ENCODE data around the gene SPDYC.

The SPDYC gene

DNA sequence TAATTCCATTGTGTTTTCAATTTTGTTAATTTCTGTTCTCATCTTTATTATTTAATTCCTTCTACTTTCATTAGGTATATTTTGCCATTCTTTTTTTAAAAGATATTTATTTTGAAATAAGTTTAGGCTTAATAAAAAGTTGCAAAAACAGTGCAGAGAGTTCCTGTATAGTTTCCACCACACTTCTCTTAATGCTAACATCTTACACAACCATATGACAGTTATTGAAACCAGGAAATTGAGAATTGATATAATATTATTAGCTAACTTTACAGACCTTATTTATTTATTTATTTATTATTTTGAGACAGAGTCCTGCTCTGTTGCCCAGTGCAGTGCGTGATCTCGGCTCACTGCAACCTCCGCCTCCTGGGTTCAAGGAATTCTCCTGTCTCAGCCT is 13.8 kb upstream of the SPDYC start:
- Histone ChIP-seq H3K9ac (ENCODE audit: low read length) (no peak overlapping the region), H3K9me3 (ENCODE audit: insufficient read depth, low read length) (no peaks in the 10 kb centered on the region), H3K4me3 (ENCODE audit: insufficient read depth, low read length, poor library complexity, severe bottlenecking) (no peak overlapping the region), H3K9me2 (replicated peaks; ENCODE audit: insufficient read depth, low read length) (no peaks in the 10 kb centered on the region), H3K79me2 (ENCODE audit: insufficient read depth, low read length) (no peaks in the 10 kb centered on the region), H3K27me3 (ENCODE audit: low read length) (no peaks in the 10 kb centered on the region), H3F3A (ENCODE audit: insufficient read depth) (no peaks in the 10 kb centered on the region), H3K27ac (ENCODE audit: low read depth, low read length) (no peak overlapping the region), H3K4me2 (ENCODE audit: low read depth, low read length, poor library complexity, severe bottlenecking) (no peak overlapping the region), H3K36me3 (ENCODE audit: low read length) (no peaks in the 10 kb centered on the region), H4K20me1 (ENCODE audit: low read depth, low read length) (no peaks in the 10 kb centered on the region), H2AFZ (ENCODE audit: low read depth, low read length, severe bottlenecking) (no peak overlapping the region)
- TF ChIP-seq, protein P1, sequence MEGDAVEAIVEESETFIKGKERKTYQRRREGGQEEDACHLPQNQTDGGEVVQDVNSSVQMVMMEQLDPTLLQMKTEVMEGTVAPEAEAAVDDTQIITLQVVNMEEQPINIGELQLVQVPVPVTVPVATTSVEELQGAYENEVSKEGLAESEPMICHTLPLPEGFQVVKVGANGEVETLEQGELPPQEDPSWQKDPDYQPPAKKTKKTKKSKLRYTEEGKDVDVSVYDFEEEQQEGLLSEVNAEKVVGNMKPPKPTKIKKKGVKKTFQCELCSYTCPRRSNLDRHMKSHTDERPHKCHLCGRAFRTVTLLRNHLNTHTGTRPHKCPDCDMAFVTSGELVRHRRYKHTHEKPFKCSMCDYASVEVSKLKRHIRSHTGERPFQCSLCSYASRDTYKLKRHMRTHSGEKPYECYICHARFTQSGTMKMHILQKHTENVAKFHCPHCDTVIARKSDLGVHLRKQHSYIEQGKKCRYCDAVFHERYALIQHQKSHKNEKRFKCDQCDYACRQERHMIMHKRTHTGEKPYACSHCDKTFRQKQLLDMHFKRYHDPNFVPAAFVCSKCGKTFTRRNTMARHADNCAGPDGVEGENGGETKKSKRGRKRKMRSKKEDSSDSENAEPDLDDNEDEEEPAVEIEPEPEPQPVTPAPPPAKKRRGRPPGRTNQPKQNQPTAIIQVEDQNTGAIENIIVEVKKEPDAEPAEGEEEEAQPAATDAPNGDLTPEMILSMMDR (IDR thresholded peaks at IDR 0.05; ENCODE audit: insufficient read depth, low read length, poor library complexity, severe bottlenecking), result no peak
- TF ChIP-seq EZH2phosphoT487 (conservative IDR thresholded peaks at IDR 0.05; ENCODE audit: low read length), result no peak

DNA sequence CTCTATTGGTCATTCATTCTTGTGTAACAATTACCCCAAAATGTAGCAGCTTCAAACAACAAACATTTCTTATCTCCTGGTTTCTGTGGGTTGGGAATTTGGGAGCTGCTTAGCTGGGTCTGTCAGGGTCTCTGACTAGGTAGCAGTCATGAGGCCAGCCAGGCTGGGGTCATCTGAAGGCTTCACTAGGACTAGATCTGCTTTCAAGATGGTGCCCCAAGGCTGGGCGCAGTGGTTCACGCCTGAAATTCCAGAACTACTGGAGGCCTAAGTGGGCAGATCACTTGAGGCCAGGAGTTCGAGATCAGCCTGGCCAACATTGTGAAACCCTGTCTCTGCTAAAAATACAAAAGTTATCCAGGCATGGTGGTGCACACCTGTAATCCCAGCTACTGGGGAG is 13.1 kb upstream of the SPDYC start:
- no peak for TF ChIP-seq EZH2phosphoT487 (conservative IDR thresholded peaks at IDR 0.05; ENCODE audit: low read length)
- TF ChIP-seq, protein P1 (IDR thresholded peaks at IDR 0.05; ENCODE audit: insufficient read depth, low read length, poor library complexity, severe bottlenecking), result no peak
- Histone ChIP-seq H3K27ac (ENCODE audit: low read depth, low read length) (no peak overlapping the region), H3K9me3 (ENCODE audit: insufficient read depth, low read length) (no peaks in the 10 kb centered on the region)

DNA sequence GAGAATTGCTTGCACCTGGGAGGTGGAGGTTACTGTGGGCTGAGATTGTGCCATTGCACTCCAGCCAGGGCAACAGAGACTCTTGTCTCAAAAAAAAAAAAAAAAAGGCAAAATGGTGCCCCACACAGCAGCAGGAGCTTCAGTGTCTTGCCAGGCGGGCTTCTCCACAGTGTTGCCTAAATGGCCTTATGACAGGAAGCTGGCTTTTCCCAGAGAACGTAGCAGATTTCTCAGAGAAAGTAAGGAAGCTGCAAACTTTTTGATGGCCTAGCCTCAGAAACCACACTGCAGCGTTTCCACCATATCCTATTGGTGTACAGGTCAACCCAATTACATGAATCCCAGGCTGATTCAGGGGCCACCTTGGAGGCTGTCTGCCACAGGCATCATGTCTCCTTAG is 12.7 kb upstream of the SPDYC start:
- H3K27ac ChIP-seq (ENCODE audit: low read depth, low read length), result no peak overlapping the region
- no peaks in the 10 kb centered on the region for H3K9me3 ChIP-seq (ENCODE audit: insufficient read depth, low read length)
- no peaks in the 10 kb centered on the region for H3F3A ChIP-seq (ENCODE audit: insufficient read depth)
- no peak overlapping the region for H3K9ac ChIP-seq (ENCODE audit: low read length)
- H2AFZ ChIP-seq (ENCODE audit: low read depth, low read length, severe bottlenecking), result no peak overlapping the region
- H3K27me3 ChIP-seq (ENCODE audit: low read length), result no peaks in the 10 kb centered on the region
- no peak overlapping the region for H3K4me2 ChIP-seq (ENCODE audit: low read depth, low read length, poor library complexity, severe bottlenecking)
- no peaks in the 10 kb centered on the region for H3K79me2 ChIP-seq (ENCODE audit: insufficient read depth, low read length)
- H3K36me3 ChIP-seq (ENCODE audit: low read length), result no peaks in the 10 kb centered on the region
- no peak overlapping the region for H3K4me3 ChIP-seq (ENCODE audit: insufficient read depth, low read length, poor library complexity, severe bottlenecking)
- TF ChIP-seq, protein P1 (IDR thresholded peaks at IDR 0.05; ENCODE audit: insufficient read depth, low read length, poor library complexity, severe bottlenecking), result no peak
- TF ChIP-seq EZH2phosphoT487 (conservative IDR thresholded peaks at IDR 0.05; ENCODE audit: low read length), result no peak
- no peaks in the 10 kb centered on the region for H4K20me1 ChIP-seq (ENCODE audit: low read depth, low read length)
- H3K9me2 ChIP-seq (replicated peaks; ENCODE audit: insufficient read depth, low read length), result no peaks in the 10 kb centered on the region

More for the DNA sequence above, 13.1 kb upstream of the SPDYC start:
- no peak overlapping the region for H3K9ac ChIP-seq (ENCODE audit: low read length)
- no peaks in the 10 kb centered on the region for H4K20me1 ChIP-seq (ENCODE audit: low read depth, low read length)
- no peak overlapping the region for H3K4me3 ChIP-seq (ENCODE audit: insufficient read depth, low read length, poor library complexity, severe bottlenecking)
- no peaks in the 10 kb centered on the region for H3K36me3 ChIP-seq (ENCODE audit: low read length)
- no peaks in the 10 kb centered on the region for H3K9me2 ChIP-seq (replicated peaks; ENCODE audit: insufficient read depth, low read length)
- no peaks in the 10 kb centered on the region for H3F3A ChIP-seq (ENCODE audit: insufficient read depth)
- no peaks in the 10 kb centered on the region for H3K79me2 ChIP-seq (ENCODE audit: insufficient read depth, low read length)
- no peak overlapping the region for H2AFZ ChIP-seq (ENCODE audit: low read depth, low read length, severe bottlenecking)
- no peak overlapping the region for H3K4me2 ChIP-seq (ENCODE audit: low read depth, low read length, poor library complexity, severe bottlenecking)
- H3K27me3 ChIP-seq (ENCODE audit: low read length), result no peaks in the 10 kb centered on the region
